AG09319 (cell line): ENCODE results near the gene FANCE.

Source experiments
- DNase-seq: peaks from one replicate; pipeline ENCODE4 v3.0.0-alpha.2; 2010; ENCODE audit warnings: low read depth; ENCODE audit errors: extremely low read depth
- TF ChIP-seq, protein P1 (sequence below): IDR thresholded peaks from 2 replicates; pipeline ENCODE4 v1.5.1; 2011; ENCODE audit warnings: low read depth, mild to moderate bottlenecking, inconsistent platforms, low read length, moderate library complexity

FANCE gene

DNA sequence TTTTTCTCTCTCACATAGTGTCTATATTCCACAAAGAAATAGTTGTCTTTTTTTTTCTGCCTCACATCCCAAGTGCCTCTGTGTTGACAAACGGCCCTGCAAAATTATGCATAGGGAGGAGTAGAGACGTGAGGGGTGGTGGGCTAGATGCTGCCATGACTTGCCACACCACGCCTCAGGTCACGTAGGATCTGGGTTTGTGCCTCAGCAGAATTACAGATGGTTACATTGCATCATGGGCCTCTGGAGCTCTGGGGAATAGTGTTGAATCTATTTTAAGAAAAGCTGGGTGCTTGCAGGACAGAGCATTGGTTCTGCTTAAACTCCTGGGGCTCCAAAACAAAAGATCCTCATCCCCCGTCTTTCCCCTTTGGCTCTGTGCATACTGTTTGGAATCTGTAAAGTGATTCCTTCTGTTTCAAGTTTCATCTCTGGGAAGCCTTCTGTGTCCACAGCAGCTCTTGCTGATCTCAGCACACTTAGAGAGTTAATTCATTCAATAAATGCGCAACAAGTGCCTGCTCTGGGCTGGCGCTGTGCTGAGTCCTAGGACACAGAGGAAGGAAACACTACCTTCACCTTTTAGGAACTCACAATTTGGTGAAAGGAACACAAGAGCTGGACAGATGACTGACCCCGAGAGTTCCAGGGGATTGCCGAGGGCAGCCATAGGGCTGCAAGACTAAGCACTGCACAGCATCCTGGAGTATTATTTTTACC lies 2.4 kb downstream of the FANCE start:
- no peak for DNase-seq

DNA sequence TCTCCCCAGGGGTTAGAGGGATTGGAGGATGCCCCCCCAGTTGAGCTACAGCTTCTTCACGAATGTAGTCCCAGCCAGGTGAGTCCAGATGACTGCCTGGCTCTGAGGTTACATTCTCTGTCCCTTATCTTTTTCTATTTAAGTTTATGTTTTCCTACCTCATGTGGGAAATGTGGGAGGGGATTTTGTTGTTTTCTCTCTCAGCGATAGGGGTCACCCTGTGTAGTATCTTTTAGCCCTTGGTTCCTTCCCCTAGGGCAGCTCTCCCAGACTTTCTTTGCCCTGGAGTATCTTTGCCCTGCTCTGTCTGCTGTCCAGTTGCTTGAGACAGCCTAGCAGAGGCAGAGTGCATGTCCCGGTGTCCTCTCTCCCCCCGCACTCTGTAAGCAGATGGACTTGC lies 5.8 kb downstream of the FANCE start:
- TF ChIP-seq, protein P1, sequence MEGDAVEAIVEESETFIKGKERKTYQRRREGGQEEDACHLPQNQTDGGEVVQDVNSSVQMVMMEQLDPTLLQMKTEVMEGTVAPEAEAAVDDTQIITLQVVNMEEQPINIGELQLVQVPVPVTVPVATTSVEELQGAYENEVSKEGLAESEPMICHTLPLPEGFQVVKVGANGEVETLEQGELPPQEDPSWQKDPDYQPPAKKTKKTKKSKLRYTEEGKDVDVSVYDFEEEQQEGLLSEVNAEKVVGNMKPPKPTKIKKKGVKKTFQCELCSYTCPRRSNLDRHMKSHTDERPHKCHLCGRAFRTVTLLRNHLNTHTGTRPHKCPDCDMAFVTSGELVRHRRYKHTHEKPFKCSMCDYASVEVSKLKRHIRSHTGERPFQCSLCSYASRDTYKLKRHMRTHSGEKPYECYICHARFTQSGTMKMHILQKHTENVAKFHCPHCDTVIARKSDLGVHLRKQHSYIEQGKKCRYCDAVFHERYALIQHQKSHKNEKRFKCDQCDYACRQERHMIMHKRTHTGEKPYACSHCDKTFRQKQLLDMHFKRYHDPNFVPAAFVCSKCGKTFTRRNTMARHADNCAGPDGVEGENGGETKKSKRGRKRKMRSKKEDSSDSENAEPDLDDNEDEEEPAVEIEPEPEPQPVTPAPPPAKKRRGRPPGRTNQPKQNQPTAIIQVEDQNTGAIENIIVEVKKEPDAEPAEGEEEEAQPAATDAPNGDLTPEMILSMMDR: no peak
- DNase-seq: no peak

More for the DNA sequence above, 2.4 kb downstream of the FANCE start:
- TF ChIP-seq, protein P1: no peak

DNA sequence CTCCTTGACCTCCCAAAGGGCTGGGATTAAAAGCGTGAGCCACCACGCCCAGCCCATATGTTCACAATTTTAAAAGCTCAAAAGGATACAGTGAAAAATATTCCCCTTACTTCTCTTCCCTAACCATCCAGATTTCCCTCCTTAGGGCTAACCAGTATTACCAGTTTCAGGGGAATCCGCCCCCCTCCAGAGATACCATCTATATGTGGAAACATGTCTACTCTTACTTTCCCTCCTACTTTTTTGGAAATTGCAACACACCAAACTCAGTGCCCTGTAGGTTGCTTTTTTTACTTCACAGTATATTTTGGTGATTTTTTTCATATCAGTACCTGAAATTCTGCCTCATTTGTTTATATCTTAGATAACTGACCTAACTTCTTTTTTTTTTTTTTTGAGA lies 9.1 kb downstream of the FANCE start:
- DNase-seq: no peak
- TF ChIP-seq, protein P1: no peak

DNA sequence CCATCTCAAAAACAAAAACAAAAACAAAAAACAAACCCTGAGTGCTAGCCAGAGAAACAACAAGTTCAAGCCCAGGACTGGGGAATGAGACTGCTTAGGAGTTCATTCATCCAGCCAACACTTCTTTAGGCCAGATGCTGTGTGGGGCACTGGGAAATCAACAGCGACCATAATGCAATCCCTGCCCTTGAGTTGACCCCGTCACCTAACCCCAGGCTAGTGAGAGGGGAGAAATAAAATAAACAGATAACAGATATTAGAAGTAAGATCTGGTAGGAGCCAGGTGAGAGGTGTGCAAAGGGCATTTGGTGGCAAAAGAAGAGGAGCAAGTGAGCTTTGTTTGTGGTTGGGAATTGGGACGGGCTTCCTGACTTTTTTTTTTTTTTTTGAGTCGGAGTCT lies 11.2 kb downstream of the FANCE start:
- DNase-seq: no peak
- TF ChIP-seq, protein P1: no peak

DNA sequence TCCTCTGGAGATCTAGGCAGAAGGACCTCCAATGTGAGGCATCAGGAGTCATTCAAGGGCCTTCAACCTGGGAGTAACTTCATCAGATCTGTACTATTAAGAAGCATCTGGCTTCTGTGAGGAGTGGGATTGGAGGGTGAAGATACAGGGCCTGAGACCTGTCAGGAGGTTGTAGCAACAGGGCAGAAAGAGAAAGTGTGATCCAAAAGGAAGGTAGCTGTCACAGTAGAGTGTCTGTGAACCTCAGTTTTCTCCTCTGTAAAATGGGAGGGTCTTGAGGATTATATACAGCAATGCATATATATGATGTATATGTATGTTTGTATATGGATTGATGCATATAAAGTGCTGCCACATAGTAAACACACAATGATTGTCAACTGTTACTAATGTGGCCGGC lies 13.5 kb downstream of the FANCE start:
- TF ChIP-seq, protein P1: no peak
- DNase-seq: no peak

DNA sequence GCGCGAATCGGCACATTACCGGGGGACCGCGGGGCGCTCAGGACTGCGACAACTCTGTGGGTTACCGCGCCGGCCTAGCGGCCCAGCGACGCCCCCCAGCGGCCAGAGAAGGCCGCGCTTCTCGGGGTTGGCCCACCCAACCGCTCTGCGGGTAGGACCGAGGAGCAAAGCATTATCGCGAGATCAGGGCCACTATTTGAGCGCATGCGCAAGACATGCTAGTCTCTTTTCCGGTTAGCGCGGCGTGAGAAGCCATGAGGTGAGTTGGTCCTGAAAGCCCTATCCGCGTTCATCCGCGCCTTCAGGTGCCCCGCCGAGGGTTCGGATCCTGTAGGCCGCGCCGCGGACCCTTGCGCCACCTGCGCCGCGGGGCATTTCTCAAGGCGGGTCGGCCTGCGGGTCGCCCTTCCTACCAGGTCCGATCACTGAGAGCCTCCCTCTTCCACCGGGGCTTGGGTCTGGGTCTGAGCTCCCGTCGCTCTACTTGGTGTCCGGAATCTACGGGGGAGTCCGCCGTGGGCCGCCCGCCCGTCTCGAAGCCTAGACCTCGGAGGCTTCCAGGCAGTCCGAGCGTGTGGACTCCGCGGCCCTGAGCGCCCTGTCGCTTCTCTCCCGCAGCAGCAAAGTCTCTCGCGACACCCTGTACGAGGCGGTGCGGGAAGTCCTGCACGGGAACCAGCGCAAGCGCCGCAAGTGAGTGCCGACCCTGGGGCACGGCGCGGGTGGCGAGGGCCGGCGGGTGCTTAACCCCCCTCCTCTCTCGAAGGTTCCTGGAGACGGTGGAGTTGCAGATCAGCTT lies 16.2 kb downstream of the FANCE start, which contains the start of gene RPL10A:
RPL10A (plus strand) TSS at position 221 of the 799 bp plus-strand sequence; CDS start at position 255, 34 bp downstream.
- TF ChIP-seq, protein P1: peak; percentile 98

More for the DNA sequence above, 16.2 kb downstream of the FANCE start, which contains the start of gene RPL10A:
- peak; percentile 92 for DNase-seq
